Tongue (tissue), 2 donors: ENCODE data around the gene LYL1. TPM values are rescaled to one million over a fixed set of nuclear protein-coding genes. Genes with fewer than 3 reads are reported as not detected.
A peak's percentile ranks its signal among the peaks of the same experiment; 100 is the strongest.

Experiments used
- DNase-seq: peaks from one replicate; pipeline ENCODE4 v3.0.0-alpha.2; 2015
- total RNA-seq: library from RNA; depleted of rRNA; stranded (reverse); fragments of >200 nt; gene quantifications from one replicate; pipeline ENCODE4 v1.2.3, GENCODE V29; 2014

LYL1 gene
- total RNA-seq, 1 donor from 2014 or later: 4.2 TPM

- DNase-seq: peak; percentile 88
Observed at GRCh38 chr19:13056052-13056660, 46.5 kb downstream of the LYL1 start.

DNA sequence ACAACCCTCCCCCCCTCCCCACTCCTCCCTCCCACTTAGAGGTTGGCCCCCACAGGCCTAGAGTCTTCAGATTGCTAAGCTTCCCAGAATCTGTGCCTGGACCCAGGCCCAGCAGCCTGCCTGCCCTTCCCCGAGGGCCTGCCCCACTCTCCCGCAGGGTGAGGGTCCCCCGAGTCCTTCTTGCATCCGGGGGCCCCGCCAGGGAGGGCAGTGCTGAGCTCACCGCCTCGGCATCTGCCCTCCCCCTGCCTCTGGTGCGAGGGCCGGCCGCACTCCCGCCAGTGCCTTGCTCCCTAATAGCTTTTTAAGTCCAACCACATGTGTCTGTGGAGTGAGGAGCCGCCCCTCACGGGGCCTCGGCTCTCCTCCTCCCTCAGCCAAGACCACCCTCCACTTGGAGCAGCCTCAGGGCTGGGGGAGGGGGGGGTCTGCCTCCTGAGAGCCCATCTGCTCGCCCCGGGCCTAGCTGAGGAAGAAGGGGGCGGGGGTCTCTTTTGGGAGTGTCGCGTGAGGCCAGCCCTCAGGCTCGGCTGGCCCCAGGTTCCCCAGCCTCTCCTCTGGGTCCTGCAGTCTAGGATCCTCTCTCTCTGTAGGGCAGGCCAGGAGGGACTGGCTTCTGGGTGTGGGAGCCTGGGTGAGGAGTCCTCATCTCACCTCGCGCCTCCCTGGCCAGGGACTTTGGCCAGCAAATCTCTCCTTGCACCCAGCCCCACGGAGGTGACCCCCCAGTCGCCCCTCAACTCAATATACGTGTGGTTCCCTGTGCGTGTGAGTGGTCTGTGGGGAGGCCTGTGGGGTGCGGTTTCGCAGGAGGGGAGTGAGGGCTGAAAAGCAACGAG is 47.2 kb downstream of the LYL1 start:
- DNase-seq: peak; percentile 91

- peak; percentile 88 for DNase-seq
Observed at GRCh38 chr19:13054626-13055212, 47.9 kb downstream of the LYL1 start.

DNA sequence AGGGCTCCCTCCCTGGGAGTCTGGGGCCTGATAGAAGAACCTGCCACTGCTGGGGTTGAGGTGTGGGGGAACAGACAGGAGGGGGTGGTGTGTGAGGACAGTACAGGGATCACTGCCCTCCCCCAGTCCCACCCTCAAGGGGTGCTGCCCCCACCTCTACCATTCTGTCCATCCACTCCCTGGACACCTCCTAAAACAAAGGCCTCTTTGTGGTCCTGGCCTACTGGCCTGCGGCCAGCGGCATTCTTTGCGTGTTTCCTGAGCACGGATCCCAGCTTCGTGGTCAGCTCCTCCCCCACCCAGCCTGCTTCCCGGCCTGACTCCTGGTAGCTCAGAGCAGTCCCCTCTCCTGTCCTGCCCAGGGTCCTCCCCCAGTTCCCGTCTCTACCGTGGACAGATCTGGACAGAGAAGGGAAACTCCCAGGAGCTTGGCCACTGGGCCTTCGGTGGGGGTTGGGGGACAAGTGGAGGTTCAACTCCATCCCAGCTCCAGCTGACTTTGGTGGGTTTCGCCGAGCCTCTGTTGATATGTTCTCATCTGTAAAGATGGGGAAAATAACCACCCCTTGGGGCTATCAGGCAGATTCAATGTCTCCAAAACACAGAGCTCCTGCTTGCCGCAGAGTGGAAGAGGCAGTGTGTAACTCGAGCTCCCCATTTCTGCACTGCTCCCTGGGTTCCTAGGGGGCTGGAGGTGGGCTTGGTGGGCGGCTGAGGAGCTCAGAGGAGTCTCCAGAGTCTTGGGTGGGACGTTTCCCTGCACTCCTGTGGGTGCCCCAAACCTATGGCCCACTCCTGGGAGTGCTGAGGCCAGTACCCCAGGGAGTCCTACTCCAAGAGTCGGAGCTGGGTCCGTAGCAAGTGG is 48.7 kb downstream of the LYL1 start:
- DNase-seq: peak; percentile 90

DNA sequence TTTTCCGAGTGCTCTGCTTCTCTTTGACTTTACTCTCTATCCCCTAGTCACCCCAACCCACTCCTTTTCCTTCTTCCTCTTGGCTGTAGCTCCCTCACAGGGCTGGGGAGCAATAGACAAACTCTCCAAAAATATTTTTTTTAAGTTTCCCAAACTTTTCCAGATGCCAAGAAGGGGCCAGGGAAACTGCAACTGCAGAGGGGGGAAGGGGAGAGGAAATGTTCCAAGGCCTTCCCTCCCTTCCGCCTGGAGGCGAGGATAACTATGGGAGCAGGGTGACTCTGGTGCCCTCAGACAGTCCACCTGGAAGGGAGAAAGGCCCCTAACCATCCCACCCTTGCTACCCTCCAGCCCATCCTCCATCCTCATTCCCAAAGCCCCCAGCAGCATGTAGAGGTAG is 49.4 kb downstream of the LYL1 start:
- DNase-seq: peak; percentile 73

DNA sequence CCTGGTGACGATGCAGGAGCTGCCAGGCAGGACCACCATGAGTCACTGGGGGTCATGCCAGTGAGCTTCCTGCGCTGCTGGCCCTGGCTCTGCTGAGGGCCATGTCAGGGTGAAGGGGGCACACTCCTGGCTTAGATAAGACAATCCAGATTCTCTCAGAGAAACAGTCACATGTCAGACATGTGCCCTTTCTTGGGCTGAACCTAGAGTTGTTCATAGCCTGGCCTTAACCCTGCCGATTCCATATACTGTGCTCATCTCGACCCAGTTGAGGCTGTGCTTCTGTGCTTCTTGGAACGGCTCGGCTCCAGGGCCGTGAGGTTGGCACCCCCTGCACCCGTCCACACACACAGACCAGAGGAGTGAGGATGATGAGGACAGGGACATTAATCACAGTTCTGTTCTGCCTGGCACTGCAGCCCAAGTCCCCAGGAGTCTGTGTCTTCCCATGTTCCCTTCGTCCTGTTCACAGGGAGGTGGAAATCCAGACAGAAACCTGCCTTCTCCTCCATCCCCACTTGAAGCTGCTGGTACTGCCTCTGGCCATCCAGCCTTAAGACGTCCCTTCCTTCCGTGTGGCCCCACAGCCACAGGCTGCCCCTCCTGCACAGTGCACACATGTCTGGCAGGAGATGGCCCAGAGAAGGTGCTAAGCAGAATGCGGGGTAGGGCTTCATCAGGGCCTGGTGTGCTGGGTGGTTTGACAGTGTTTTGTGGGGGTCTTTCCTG is 50.0 kb downstream of the LYL1 start:
- no peak for DNase-seq

GRCh38 chr19:13051557-13052165 is 51.0 kb downstream of the LYL1 start:
- peak; percentile 86 for DNase-seq

DNA sequence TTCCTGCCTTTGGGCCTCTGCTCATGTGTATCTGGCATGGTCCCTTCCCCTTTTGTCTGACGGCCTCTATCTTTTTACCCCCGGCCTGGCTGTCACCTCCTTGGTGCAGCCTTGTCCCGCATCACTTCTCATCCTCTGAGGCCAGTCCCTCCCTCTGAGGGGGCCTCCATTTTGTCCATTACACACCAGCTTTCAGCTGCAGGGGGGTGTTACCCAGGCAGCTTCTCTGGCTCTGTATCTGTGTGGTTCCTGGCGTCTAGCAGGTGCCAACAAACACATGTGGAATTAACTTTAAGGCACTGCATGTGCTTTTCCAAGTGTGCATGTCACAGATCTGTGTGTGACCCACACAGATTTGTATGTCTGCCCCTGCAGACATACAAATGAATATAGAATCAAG is 52.4 kb downstream of the LYL1 start:
- no peak for DNase-seq

Other genes with a start within 250 kb of the LYL1 start
- gene DNASE2, start 221.4 kb downstream of the LYL1 start, total RNA-seq: 9.1 TPM
- gene KLF1, start 215.7 kb downstream of the LYL1 start, total RNA-seq: 1.6 TPM
- gene GCDH, start 211.7 kb downstream of the LYL1 start, total RNA-seq: 46.5 TPM
- not detected for gene SYCE2, start 183.6 kb downstream of the LYL1 start, total RNA-seq
- 36.9 TPM for gene FARSA, start 169.1 kb downstream of the LYL1 start, total RNA-seq
- 383 TPM for gene CALR, start 164.2 kb downstream of the LYL1 start, total RNA-seq
- 77.8 TPM for gene RAD23A, start 157.0 kb downstream of the LYL1 start, total RNA-seq
- gene GADD45GIP1, start 145.6 kb downstream of the LYL1 start, total RNA-seq: 30.1 TPM
- not detected for gene DAND5, start 133.3 kb downstream of the LYL1 start, total RNA-seq
- gene NFIX, start 107.4 kb downstream of the LYL1 start, total RNA-seq: 144 TPM
- 20.9 TPM for gene TRMT1, start 13.9 kb upstream of the LYL1 start, total RNA-seq
- 16.2 TPM for gene NACC1, start 15.4 kb upstream of the LYL1 start, total RNA-seq
- gene STX10, start 47.5 kb upstream of the LYL1 start, total RNA-seq: 48.4 TPM
- gene IER2, start 47.6 kb upstream of the LYL1 start, total RNA-seq: 29.8 TPM